Measurements from ENCODE around the gene FSD2. TPM values are rescaled to one million over a fixed set of nuclear protein-coding genes. Genes with fewer than 3 reads are reported as not detected.

Gene FSD2
- total and polyA plus RNA-seq, 7 donors = 0.51 to 65.3 (median 27.5) TPM

DNA sequence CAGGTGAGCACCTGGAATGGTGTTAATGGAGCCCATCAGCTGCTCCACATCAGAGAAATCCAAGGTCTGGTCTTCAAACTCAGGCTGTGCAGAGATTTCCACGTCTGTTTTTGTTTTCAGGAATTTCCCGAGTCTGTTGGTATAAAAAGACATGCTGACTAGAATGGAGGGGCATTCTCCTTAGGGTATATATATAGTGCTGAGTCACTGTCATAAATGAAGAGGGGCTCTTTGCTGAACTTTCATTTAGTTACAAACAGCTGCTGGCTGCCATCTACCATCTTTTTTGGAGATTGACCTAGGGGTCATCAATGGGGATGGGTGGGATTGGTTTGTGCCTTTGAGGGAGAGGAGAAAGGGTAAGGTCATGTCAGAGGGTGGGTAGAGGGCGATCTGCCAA is 27.1 kb downstream of the FSD2 start:
- peak overlapping the region; percentile 42 for H3K27ac ChIP-seq
- ATAC-seq (peak in 1 of 4 donors; percentile 20), DNase-seq (no peak)
- no peak overlapping the region for H3K4me3 ChIP-seq
- intact Hi-C loops (cut with DNase I) = no loop called here
- peaks cover 0 to 63% of the 10 kb centered on the region in 2 donors for H3K36me3 ChIP-seq (ENCODE audit: insufficient read depth in 1 of 2, low read depth in 1 of 2)
- no peaks in the 10 kb centered on the region for H3K27me3 ChIP-seq (ENCODE audit: insufficient read depth in 3 of 3, low read length in 2 of 3)
- 58 to 78% (median 69%) methylated on average over 3 of the region's 3 CpGs for WGBS, 3 donors
- H3K9me3 ChIP-seq = no peaks in the 10 kb centered on the region
- TF ChIP-seq, protein P1, sequence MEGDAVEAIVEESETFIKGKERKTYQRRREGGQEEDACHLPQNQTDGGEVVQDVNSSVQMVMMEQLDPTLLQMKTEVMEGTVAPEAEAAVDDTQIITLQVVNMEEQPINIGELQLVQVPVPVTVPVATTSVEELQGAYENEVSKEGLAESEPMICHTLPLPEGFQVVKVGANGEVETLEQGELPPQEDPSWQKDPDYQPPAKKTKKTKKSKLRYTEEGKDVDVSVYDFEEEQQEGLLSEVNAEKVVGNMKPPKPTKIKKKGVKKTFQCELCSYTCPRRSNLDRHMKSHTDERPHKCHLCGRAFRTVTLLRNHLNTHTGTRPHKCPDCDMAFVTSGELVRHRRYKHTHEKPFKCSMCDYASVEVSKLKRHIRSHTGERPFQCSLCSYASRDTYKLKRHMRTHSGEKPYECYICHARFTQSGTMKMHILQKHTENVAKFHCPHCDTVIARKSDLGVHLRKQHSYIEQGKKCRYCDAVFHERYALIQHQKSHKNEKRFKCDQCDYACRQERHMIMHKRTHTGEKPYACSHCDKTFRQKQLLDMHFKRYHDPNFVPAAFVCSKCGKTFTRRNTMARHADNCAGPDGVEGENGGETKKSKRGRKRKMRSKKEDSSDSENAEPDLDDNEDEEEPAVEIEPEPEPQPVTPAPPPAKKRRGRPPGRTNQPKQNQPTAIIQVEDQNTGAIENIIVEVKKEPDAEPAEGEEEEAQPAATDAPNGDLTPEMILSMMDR (IDR thresholded peaks at IDR 0.05) = no peak
- H3K4me1 ChIP-seq = no peaks in the 10 kb centered on the region

DNA sequence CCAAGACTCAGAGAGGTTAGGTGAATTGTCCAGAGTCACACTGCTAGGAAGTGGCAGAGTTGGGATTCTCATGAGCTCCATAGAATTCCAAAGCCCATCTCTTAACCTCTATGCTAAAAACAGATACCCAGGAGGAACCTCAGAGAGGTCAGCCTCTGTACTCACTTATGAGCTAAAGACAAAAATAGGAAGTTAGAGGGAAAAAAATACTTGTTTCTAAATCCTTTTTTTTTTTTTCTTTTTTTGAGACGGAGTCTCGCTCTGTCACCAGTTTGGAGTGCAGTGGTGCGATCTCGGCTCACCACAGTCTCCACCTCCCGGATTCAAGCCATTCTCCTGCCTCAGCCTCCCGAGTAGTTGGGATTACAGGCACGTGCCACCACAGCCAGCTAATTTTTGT is 31.4 kb downstream of the FSD2 start:
- H3K4me3 ChIP-seq = no peak overlapping the region
- H3K4me1 ChIP-seq = peaks cover 10% of the 10 kb centered on the region
- H3K36me3 ChIP-seq (ENCODE audit: insufficient read depth in 1 of 2, low read depth in 1 of 2) = peaks cover 0 to 71% of the 10 kb centered on the region in 2 donors
- TF ChIP-seq, protein P1 (IDR thresholded peaks at IDR 0.05) = no peak
- WGBS, 3 donors = 74 to 89% (median 87%) methylated on average over 7 of the region's 7 CpGs
- intact Hi-C loops (cut with DNase I) = no loop called here
- H3K27me3 ChIP-seq (ENCODE audit: insufficient read depth in 3 of 3, low read length in 2 of 3) = no peaks in the 10 kb centered on the region
- peak overlapping the region; percentile 10 for H3K27ac ChIP-seq
- DNase-seq = no peak
- no peaks in the 10 kb centered on the region for H3K9me3 ChIP-seq
- ATAC-seq = no peak

DNA sequence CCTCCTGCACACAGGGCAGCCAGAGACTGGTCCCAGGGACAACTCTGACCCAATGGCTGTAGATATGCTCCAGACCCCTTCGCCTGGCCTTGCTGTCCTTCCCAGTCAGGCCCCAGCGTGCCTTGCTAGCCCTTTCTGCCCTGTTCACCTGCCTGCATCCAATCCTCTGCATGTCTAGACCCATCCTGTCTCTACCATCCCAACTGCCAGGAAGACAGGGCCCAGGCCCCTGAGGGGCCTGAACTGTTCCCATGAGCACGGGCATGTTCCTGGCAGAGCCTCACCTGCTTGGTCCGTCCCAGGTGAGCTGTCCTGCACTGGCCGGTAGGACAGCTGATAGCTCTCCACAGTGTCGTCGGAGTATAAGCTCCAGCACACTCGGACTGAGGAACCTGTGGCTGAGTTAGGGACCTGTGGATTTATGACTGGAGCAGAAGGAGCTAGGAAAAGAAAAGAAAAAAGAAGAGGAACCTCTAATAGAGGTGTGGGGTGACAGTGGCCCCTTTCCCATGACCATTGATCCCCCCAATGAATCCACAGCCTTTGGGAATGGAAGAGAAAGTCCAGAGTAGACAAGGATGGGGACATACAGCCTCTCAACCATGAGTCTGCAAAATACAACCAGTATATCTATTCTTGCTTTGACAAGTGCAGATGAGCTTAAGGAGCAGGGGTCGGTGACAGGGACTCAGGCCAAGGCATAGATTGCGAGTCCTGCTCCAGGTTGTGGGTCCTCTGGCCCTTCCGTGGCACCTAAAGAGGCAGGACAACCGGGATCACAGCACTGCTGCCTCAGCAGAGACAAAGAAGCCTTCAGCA is 33.9 kb downstream of the FSD2 start:
- Histone ChIP-seq H3K27me3 (ENCODE audit: insufficient read depth in 3 of 3, low read length in 2 of 3) (no peaks in the 10 kb centered on the region), H3K4me3 (no peak overlapping the region), H3K9me3 (no peaks in the 10 kb centered on the region), H3K36me3 (ENCODE audit: insufficient read depth in 1 of 2, low read depth in 1 of 2) (peaks cover 0 to 53% of the 10 kb centered on the region in 2 donors), H3K27ac (peak overlapping the region; percentile 98), H3K4me1 (peaks cover 33% of the 10 kb centered on the region)
- intact Hi-C loops (cut with DNase I) = no loop called here
- TF ChIP-seq, protein P1 (IDR thresholded peaks at IDR 0.05) = no peak
- 88 to 89% (median 88%) methylated on average over 12 of the region's 12 CpGs for whole genome bisulfite sequencing, 3 donors
- DNase-seq (no peak), ATAC-seq (no peak)

DNA sequence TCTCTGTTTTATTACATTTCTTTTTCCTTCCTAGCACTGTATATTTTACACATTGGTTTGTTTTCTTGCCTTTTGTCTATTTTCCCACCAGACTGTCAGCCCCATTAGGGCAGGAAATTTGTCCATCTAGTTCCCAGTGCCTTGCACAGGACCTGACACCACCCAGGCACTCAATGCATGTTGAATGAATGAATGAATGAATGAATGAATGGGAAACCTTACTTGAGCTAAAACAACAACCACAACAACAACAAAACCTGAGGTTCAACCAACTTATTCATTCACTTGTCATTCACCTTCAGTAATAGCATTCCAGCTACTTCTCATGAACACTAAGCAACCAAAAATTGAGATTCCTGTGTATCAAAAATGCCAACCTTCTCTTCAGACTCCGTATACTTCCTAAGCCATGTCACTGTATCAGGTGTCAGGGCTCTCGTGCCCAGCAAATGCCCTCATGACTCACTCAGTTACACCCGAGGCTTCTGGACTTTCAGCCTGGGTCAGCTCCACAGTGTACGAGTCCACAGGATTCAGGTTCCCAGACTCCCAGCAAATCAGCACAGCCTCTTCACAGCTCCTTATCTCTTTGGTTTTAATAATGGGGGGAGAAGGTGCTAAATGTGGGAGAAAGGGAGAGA is 37.3 kb downstream of the FSD2 start:
- Histone ChIP-seq H3K36me3 (ENCODE audit: insufficient read depth in 1 of 2, low read depth in 1 of 2) (peaks cover 0 to 39% of the 10 kb centered on the region in 2 donors), H3K9me3 (no peaks in the 10 kb centered on the region), H3K4me1 (peaks cover 67% of the 10 kb centered on the region), H3K27me3 (ENCODE audit: insufficient read depth in 3 of 3, low read length in 2 of 3) (no peaks in the 10 kb centered on the region), H3K4me3 (no peak overlapping the region), H3K27ac (peak overlapping the region; percentile 98)
- 29 to 37% (median 31%) methylated on average over 4 of the region's 4 CpGs for WGBS, 3 donors
- TF ChIP-seq, protein P1 (IDR thresholded peaks at IDR 0.05) = no peak
- intact Hi-C loops (cut with DNase I) = loop anchor here (2.0 to 10.0 kb wide), 3 partner anchors 34 to 644 kb away; no protein-coding TSS in a partner anchor
- peak; percentile 81 to 83 (median 83) for ATAC-seq
- DNase-seq = peak; percentile 41 to 79
